GM18858 (cell line): Measurements from ENCODE around the gene STRN.
"Not testable (repeated sequence)": the region's sequence is repeated elsewhere in the genome, so short reads cannot be mapped to it uniquely, and the experiment has no call there.

ENCODE experiments used
- ATAC-seq: cut with Tn5 transposase; IDR thresholded peaks from one replicate; pipeline ENCODE4 v1.9.1; 2021; ENCODE audit not compliant: unreplicated experiment

Gene STRN

GRCh38 chr2:36915627-36916026, 50.7 kb downstream of the STRN start:
- no peak for ATAC-seq

GRCh38 chr2:36912695-36913094, 53.6 kb downstream of the STRN start:
- no peak for ATAC-seq

GRCh38 chr2:36911012-36911411, 55.3 kb downstream of the STRN start:
- ATAC-seq = no peak

GRCh38 chr2:36906277-36906676, 60.1 kb downstream of the STRN start:
- ATAC-seq = no peak

- ATAC-seq = no peak
These were observed 61.7 kb downstream of the STRN start for GRCh38 chr2:36904636-36905035.

- no peak for ATAC-seq
These were observed 63.8 kb downstream of the STRN start for GRCh38 chr2:36902385-36903120.

GRCh38 chr2:36892805-36893204, 73.5 kb downstream of the STRN start:
- no peak for ATAC-seq

GRCh38 chr2:36889795-36890194, 76.5 kb downstream of the STRN start:
- ATAC-seq = no peak

- not testable (repeated sequence) for ATAC-seq
These were observed 79.2 kb downstream of the STRN start for GRCh38 chr2:36887095-36887494.

GRCh38 chr2:36886664-36887063, 79.7 kb downstream of the STRN start:
- ATAC-seq = no peak

- no peak for ATAC-seq
These were observed 80.7 kb downstream of the STRN start for GRCh38 chr2:36885605-36886004.

GRCh38 chr2:36882532-36882931, 83.8 kb downstream of the STRN start:
- no peak for ATAC-seq

GRCh38 chr2:36881816-36882215, 84.5 kb downstream of the STRN start:
- no peak for ATAC-seq

- ATAC-seq = no peak
These were observed 87.9 kb downstream of the STRN start for GRCh38 chr2:36878429-36878828.

- no peak for ATAC-seq
These were observed 95.1 kb downstream of the STRN start for GRCh38 chr2:36871068-36871707.

GRCh38 chr2:36869606-36870005, 96.7 kb downstream of the STRN start:
- ATAC-seq = no peak

GRCh38 chr2:36861896-36862295, 104.4 kb downstream of the STRN start:
- no peak for ATAC-seq

- ATAC-seq = no peak
These were observed 107.0 kb downstream of the STRN start for GRCh38 chr2:36859366-36859792.

- ATAC-seq = no peak
These were observed 107.6 kb downstream of the STRN start for GRCh38 chr2:36858551-36859365.

GRCh38 chr2:36857713-36858112, 108.6 kb downstream of the STRN start:
- no peak for ATAC-seq

- no peak for ATAC-seq
These were observed 110.9 kb downstream of the STRN start for GRCh38 chr2:36855429-36855828.

GRCh38 chr2:36854241-36854640, 112.1 kb downstream of the STRN start:
- no peak for ATAC-seq
